NCI-H1436 (cell line): ENCODE measurements around the gene PTDSS2.
"Not testable (repeated sequence)": the region's sequence is repeated elsewhere in the genome, so short reads cannot be mapped to it uniquely, and the experiment has no call there.

Source experiments
- DNase-seq: peaks from one replicate; lab custom pipeline; 2025; lab: John Stamatoyannopoulos, UW

PTDSS2 gene

GRCh38 chr11:413120-414081 lies 36.7 kb upstream of the PTDSS2 start:
- no peak for DNase-seq

GRCh38 chr11:414318-414857 lies 35.7 kb upstream of the PTDSS2 start:
- DNase-seq, result no peak

GRCh38 chr11:415640-416041 lies 34.4 kb upstream of the PTDSS2 start:
- DNase-seq, result no peak

GRCh38 chr11:416051-416756 lies 33.9 kb upstream of the PTDSS2 start:
- DNase-seq, result no peak

GRCh38 chr11:416757-417621 lies 33.1 kb upstream of the PTDSS2 start:
- peak; percentile 36 for DNase-seq

- DNase-seq, result no peak
Observed at GRCh38 chr11:417652-418342, 32.3 kb upstream of the PTDSS2 start.

- no peak for DNase-seq
Observed at GRCh38 chr11:418343-419247, 31.5 kb upstream of the PTDSS2 start.

- no peak for DNase-seq
Observed at GRCh38 chr11:419248-420005, 30.7 kb upstream of the PTDSS2 start.

- DNase-seq, result no peak
Observed at GRCh38 chr11:420054-420910, 29.8 kb upstream of the PTDSS2 start.

- DNase-seq, result no peak
Observed at GRCh38 chr11:420911-421321, 29.2 kb upstream of the PTDSS2 start.

GRCh38 chr11:422249-422656 lies 27.8 kb upstream of the PTDSS2 start:
- no peak for DNase-seq

- no peak for DNase-seq
Observed at GRCh38 chr11:424232-424631, 25.8 kb upstream of the PTDSS2 start.

- not testable (repeated sequence) for DNase-seq
Observed at GRCh38 chr11:424766-425165, 25.3 kb upstream of the PTDSS2 start.

GRCh38 chr11:425301-425700 lies 24.8 kb upstream of the PTDSS2 start:
- no peak for DNase-seq

GRCh38 chr11:426851-427250 lies 23.2 kb upstream of the PTDSS2 start:
- no peak for DNase-seq

GRCh38 chr11:428295-428694 lies 21.8 kb upstream of the PTDSS2 start:
- DNase-seq, result no peak

- no peak for DNase-seq
Observed at GRCh38 chr11:429391-429790, 20.7 kb upstream of the PTDSS2 start.

- no peak for DNase-seq
Observed at GRCh38 chr11:429931-430456, 20.1 kb upstream of the PTDSS2 start.
